HepG2 (cell line): ENCODE results near the gene USP12. TPM values are rescaled to one million over a fixed set of nuclear protein-coding genes. Genes with fewer than 3 reads are reported as not detected.
A peak's percentile ranks its signal among the peaks of the same experiment; 100 is the strongest.

Source experiments
- ATAC-seq: fragments of 200-7000 bp; cut with Tn5 transposase; 3 replicates; pipeline ENCODE4 v1.9.1; 2020; ENCODE audit warnings: mild to moderate bottlenecking, moderate library complexity
- BruUV-seq: library from RNA; stranded (reverse); fragments of 400-500 nt; replicated peaks from 2 replicates; lab custom pipeline; 2021; lab: Mats Ljungman, UMichigan
- CTCF ChIA-PET: fragments of 300-600 bp; formaldehyde crosslinking; extraction: SDS; loops from one replicate; lab custom pipeline; 2021; ENCODE audit warnings: low total read pairs, inconsistent platforms, low intra/inter-chr PET ratio; lab: Yijun Ruan, JAX
- POLR2A ChIA-PET: fragments of 350-600 bp; sonication (Branson Sonifier 250); formaldehyde crosslinking; loops from one replicate; lab custom pipeline; 2020; ENCODE audit warnings: antibody characterized with exemption, inconsistent platforms; lab: Yijun Ruan, JAX
- DNase-seq: peaks from one replicate; pipeline ENCODE4 v3.0.0-alpha.2; 2015; ENCODE audit warnings: low spot score
- FAIRE-seq: peaks from 3 replicates; lab custom pipeline; 2011; peaks lifted over from hg19 to GRCh38; lab: Jason Lieb, UNC
- H2AFZ ChIP-seq: one replicate; pipeline ENCODE4 v1.6.1; 2011; ENCODE audit warnings: low read length, inconsistent platforms
- H3K27ac ChIP-seq: fragments of 300-600 bp; 3 replicates; pipeline ENCODE4 v1.8.0; 2011; ENCODE audit warnings: mixed run types, mild to moderate bottlenecking, mixed read lengths, low read length, inconsistent platforms; ENCODE audit not compliant: insufficient read depth; ENCODE audit errors: extremely low read length
- H3K27me3 ChIP-seq, 2 experiments: fragments of 200-600 bp in 1 of 2; 2 replicates in 1 of 2; 3 replicates in 1 of 2; pipeline versions ENCODE4 v1.6.0 to v1.8.0; 2011; ENCODE audit warnings: low read length in 2 of 2, mild to moderate bottlenecking in 2 of 2, moderate library complexity in 2 of 2, inconsistent platforms in 1 of 2; ENCODE audit not compliant: insufficient read depth in 2 of 2, control insufficient read depth in 1 of 2
- H3K36me3 ChIP-seq, 2 experiments: fragments of 200-600 bp in 1 of 2; replicated peaks in 1 of 2; 2 replicates in 1 of 2; 3 replicates in 1 of 2; pipeline versions ENCODE4 v1.5.1 to v1.8.0; 2011; ENCODE audit warnings: low read length in 2 of 2, inconsistent platforms in 1 of 2; ENCODE audit not compliant: insufficient read depth in 2 of 2, control insufficient read depth in 1 of 2
- H3K4me1 ChIP-seq: 2 replicates; pipeline ENCODE4 v1.5.1; 2012; ENCODE audit warnings: low read length, inconsistent platforms; ENCODE audit not compliant: insufficient read depth
- H3K4me2 ChIP-seq: 2 replicates; pipeline ENCODE4 v1.6.0; 2011; ENCODE audit warnings: low read depth, low read length, inconsistent platforms
- H3K4me3 ChIP-seq, 3 experiments: fragments of 200-600 bp in 1 of 3; sonication (generic), shearing (Covaris generic) in 1 of 3; replicated peaks in 1 of 3; 2 replicates each; pipeline ENCODE4 v1.5.1; 2011 to 2016; ENCODE audit warnings: low read length in 3 of 3, inconsistent platforms in 2 of 3, low read depth in 2 of 3, mild to moderate bottlenecking in 2 of 3, control low read depth in 1 of 3, mixed read lengths in 1 of 3; ENCODE audit not compliant: insufficient read depth in 1 of 3
- H3K79me2 ChIP-seq: one replicate; pipeline ENCODE4 v1.6.1; 2011; ENCODE audit warnings: low read length, inconsistent platforms; ENCODE audit not compliant: insufficient read depth
- H3K9ac ChIP-seq: 2 replicates; pipeline ENCODE4 v1.6.0; 2011; ENCODE audit warnings: mild to moderate bottlenecking, low read depth, low read length, inconsistent platforms; ENCODE audit not compliant: insufficient read depth
- H3K9me3 ChIP-seq: 2 replicates; pipeline ENCODE4 v1.5.1; 2012; ENCODE audit warnings: mild to moderate bottlenecking, low read length
- H4K20me1 ChIP-seq: 2 replicates; pipeline ENCODE4 v1.6.0; 2011; ENCODE audit warnings: inconsistent platforms, mild to moderate bottlenecking, low read length, moderate library complexity; ENCODE audit not compliant: insufficient read depth
- HNRNPUL1 ChIP-seq: fragments of 200-400 bp; formaldehyde crosslinking; IDR thresholded peaks from 2 replicates; pipeline ENCODE4 v1.6.1; 2017; ENCODE audit warnings: low read depth, mild to moderate bottlenecking, low read length, moderate library complexity
- KDM5B ChIP-seq: sonication (generic); formaldehyde crosslinking; IDR thresholded peaks from 2 replicates; pipeline ENCODE4 v1.4.0; 2020; ENCODE audit warnings: missing genetic modification reagents, mild to moderate bottlenecking, borderline replicate concordance
- ONECUT2 ChIP-seq: sonication (generic); formaldehyde crosslinking; IDR thresholded peaks from 2 replicates; pipeline ENCODE4 v1.4.0; 2020; ENCODE audit warnings: missing genetic modification reagents
- PHF20 ChIP-seq: sonication (generic); formaldehyde crosslinking; IDR thresholded peaks from 2 replicates; pipeline ENCODE4 v1.5.0; 2020; ENCODE audit warnings: mild to moderate bottlenecking, missing genetic modification reagents
- U2AF2 ChIP-seq: fragments of 200-400 bp; formaldehyde crosslinking; IDR thresholded peaks from 2 replicates; pipeline ENCODE4 v1.6.1; 2017; ENCODE audit warnings: low read depth, mild to moderate bottlenecking, low read length
- ZNF564 ChIP-seq: sonication (generic); formaldehyde crosslinking; IDR thresholded peaks from 2 replicates; pipeline ENCODE4 v1.8.1; 2023; ENCODE audit warnings: mild to moderate bottlenecking, missing genetic modification reagents
- WGBS: methylation state at CpG from one replicate; pipeline ENCODE4 v1.1.6; 2017; ENCODE audit warnings: low lambda C conversion rate; 5-methylcytosine and 5-hydroxymethylcytosine counted together
- in situ Hi-C: cut with HindIII; loops from 2 replicates; pipeline ENCODE4 v1.10.0; 2017; ENCODE audit warnings: low pct_unique_long_range_greater_than_20kb; ENCODE audit not compliant: extremely low pct_ligation_motif_present
- intact Hi-C: fragments of 100-400 bp; cut with micrococcal nuclease; formaldehyde crosslinking; loops from one replicate; pipeline ENCODE4 v1.10.0; 2022; ENCODE audit not compliant: unreplicated experiment
- polyA plus RNA-seq, 8 experiments: library from polyadenylated mRNA; depleted of rRNA in 3 of 8; stranded (reverse) in 7 of 8; unstranded in 1 of 8; fragments of >200 nt; fragmentation: Illumina TruSeq in 4 of 8; extraction: Trizol in 4 of 8; gene quantifications; 2 replicates each; pipeline versions ENCODE4 v1.2.1 to v1.2.3, GENCODE V29; 2011 to 2016; ENCODE audit warnings: low read depth in 4 of 8, missing spikeins in 1 of 8, mixed read lengths in 1 of 8; ENCODE audit not compliant: insufficient read depth in 1 of 8
- total RNA-seq, 5 experiments: library from RNA; depleted of rRNA; stranded (reverse); fragments of >200 nt; fragmentation: Illumina TruSeq; extraction: Trizol; gene quantifications; 2 replicates each; pipeline ENCODE4 v1.2.3, GENCODE V29; 2016; ENCODE audit warnings: low read depth in 1 of 5
- TF ChIP-seq, protein P1 (sequence below), 2 experiments: fragments of 450-650 bp in 1 of 2; sonication (generic) in 1 of 2; formaldehyde crosslinking; IDR thresholded peaks; 2 replicates each; pipeline versions ENCODE4 v1.5.0 to v1.8.0; 2020 to 2022; ENCODE audit warnings: mild to moderate bottlenecking in 1 of 2, missing genetic modification reagents in 1 of 2
- TF ChIP-seq, protein P2 (sequence below): sonication (generic); formaldehyde crosslinking; IDR thresholded peaks from 2 replicates; pipeline ENCODE4 v1.5.0; 2020; ENCODE audit warnings: mild to moderate bottlenecking, missing genetic modification reagents, borderline replicate concordance

Gene USP12
- total and polyA plus RNA-seq, 2 of the 13 experiments (the other 11 are each of a cell fraction or from before 2014, with no cell fraction given) = 9.8 to 19.5 TPM

DNA sequence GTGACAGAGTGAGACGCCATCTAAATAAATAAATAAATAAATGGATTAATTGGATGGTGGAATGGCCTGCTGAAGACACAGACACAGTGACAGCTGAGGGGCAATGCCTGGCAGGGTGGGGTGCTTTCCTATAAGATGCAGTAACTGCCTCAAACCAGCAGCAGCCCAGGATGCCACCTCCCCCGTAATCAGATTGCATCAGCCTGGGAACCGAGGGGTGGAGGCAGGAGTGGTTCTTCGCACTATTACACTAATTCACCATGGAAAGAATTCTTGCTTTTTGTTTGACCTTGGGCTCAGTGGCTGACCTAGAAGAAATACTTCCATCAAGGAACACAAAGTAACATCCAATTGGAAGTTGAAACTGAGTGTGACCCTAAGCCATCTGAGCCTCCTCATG is 31.6 kb upstream of the USP12 start:
- H3K27ac ChIP-seq = no peak overlapping the region
- in situ Hi-C loops = no loop called here
- CTCF ChIA-PET = interaction anchor here (1.4 kb wide), 1 partner anchor 218 kb away, joined by 4 read pairs; no protein-coding TSS in a partner anchor
- H3K36me3 ChIP-seq = no peaks in the 10 kb centered on the region
- TF ChIP-seq, protein P1, sequence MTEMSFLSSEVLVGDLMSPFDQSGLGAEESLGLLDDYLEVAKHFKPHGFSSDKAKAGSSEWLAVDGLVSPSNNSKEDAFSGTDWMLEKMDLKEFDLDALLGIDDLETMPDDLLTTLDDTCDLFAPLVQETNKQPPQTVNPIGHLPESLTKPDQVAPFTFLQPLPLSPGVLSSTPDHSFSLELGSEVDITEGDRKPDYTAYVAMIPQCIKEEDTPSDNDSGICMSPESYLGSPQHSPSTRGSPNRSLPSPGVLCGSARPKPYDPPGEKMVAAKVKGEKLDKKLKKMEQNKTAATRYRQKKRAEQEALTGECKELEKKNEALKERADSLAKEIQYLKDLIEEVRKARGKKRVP (CRISPR knock-in tag; IDR thresholded peaks at IDR 0.05) = 0 out of 4 replicates have a peak, but pooled peaks of 1 of the 2 experiments have one; percentile 16
- no peak for TF ChIP-seq PHF20 (CRISPR knock-in tag)
- TF ChIP-seq, all 625 proteins: peak for 1
- POLR2A ChIA-PET = no interaction called here
- Histone ChIP-seq H3K9me3 (no peaks in the 10 kb centered on the region), H4K20me1 (no peaks in the 10 kb centered on the region), H3K4me1 (no peaks in the 10 kb centered on the region), H2AFZ (no peak overlapping the region), H3K4me3 (no peak overlapping the region), H3K9ac (no peak overlapping the region), H3K4me2 (no peak overlapping the region), H3K79me2 (no peaks in the 10 kb centered on the region), H3K27me3 (peaks cover 1 to 4% of the 10 kb centered on the region in 2 experiments; a peak in 2 of 5 replicates)
- no TSS peak for BruUV-seq
- DNase-seq (no peak), ATAC-seq (no peak), FAIRE-seq (no peak)
- intact Hi-C loops = no loop called here
- 48% methylated on average over 4 of the region's 4 CpGs for WGBS

DNA sequence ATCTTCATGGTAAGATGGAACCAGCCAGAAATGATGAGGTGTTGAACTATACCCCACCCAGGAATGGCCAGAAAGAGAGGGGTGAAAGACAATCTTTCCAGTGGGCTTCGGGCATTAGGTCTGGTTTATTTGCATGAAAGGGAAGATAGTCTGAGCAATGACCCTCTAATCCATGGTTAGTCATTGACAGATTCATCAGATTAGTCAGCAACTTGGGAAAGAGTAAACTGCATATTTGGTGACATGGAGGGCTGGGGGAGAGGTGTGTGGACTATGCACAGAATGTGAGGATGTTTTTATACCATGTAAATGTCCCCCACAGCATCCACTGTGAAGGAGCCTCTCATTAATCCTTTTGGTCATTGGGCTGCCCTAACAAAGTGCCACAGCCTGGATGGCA is 30.1 kb upstream of the USP12 start:
- Histone ChIP-seq H3K4me2 (no peak overlapping the region), H3K79me2 (no peaks in the 10 kb centered on the region), H3K9me3 (no peaks in the 10 kb centered on the region), H2AFZ (no peak overlapping the region), H3K4me3 (no peak overlapping the region), H3K9ac (no peak overlapping the region), H3K36me3 (no peaks in the 10 kb centered on the region), H3K27me3 (peaks cover 1 to 4% of the 10 kb centered on the region in 2 experiments; a peak in 2 of 5 replicates), H4K20me1 (no peaks in the 10 kb centered on the region), H3K27ac (no peak overlapping the region), H3K4me1 (no peaks in the 10 kb centered on the region)
- BruUV-seq = no TSS peak
- TF ChIP-seq ZNF564 (CRISPR knock-in tag) (no peak), HNRNPUL1 (no peak), U2AF2 (no peak), ONECUT2 (no peak), KDM5B (CRISPR knock-in tag) (no peak)
- TF ChIP-seq, protein P2, sequence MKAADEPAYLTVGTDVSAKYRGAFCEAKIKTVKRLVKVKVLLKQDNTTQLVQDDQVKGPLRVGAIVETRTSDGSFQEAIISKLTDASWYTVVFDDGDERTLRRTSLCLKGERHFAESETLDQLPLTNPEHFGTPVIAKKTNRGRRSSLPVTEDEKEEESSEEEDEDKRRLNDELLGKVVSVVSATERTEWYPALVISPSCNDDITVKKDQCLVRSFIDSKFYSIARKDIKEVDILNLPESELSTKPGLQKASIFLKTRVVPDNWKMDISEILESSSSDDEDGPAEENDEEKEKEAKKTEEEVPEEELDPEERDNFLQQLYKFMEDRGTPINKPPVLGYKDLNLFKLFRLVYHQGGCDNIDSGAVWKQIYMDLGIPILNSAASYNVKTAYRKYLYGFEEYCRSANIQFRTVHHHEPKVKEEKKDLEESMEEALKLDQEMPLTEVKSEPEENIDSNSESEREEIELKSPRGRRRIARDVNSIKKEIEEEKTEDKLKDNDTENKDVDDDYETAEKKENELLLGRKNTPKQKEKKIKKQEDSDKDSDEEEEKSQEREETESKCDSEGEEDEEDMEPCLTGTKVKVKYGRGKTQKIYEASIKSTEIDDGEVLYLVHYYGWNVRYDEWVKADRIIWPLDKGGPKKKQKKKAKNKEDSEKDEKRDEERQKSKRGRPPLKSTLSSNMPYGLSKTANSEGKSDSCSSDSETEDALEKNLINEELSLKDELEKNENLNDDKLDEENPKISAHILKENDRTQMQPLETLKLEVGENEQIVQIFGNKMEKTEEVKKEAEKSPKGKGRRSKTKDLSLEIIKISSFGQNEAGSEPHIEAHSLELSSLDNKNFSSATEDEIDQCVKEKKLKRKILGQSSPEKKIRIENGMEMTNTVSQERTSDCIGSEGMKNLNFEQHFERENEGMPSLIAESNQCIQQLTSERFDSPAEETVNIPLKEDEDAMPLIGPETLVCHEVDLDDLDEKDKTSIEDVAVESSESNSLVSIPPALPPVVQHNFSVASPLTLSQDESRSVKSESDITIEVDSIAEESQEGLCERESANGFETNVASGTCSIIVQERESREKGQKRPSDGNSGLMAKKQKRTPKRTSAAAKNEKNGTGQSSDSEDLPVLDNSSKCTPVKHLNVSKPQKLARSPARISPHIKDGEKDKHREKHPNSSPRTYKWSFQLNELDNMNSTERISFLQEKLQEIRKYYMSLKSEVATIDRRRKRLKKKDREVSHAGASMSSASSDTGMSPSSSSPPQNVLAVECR (CRISPR knock-in tag) = no peak
- in situ Hi-C loops = no loop called here
- intact Hi-C loops = no loop called here
- 57% methylated on average over 1 of the region's 1 CpG for WGBS
- POLR2A ChIA-PET = no interaction called here
- FAIRE-seq (no peak), ATAC-seq (no peak; the same call in 2 of the 3 replicates), DNase-seq (no peak)
- CTCF ChIA-PET = no interaction called here
